Stimulated activated CD4-positive, alpha-beta T cell treated with anti-CD3 and anti-CD28 coated beads, Interleukin-2, amount 100 ng/mL, for 24 hours (primary cell): ENCODE data around the gene ACSL1.

ENCODE experiments used
- DNase-seq, 2 donors: peaks; one replicate each; pipeline ENCODE4 v3.0.0-alpha.2; 2020

The ACSL1 gene

GRCh38 chr4:184838249-184839074, 12.7 kb upstream of the ACSL1 start:
- DNase-seq: no peak

DNA sequence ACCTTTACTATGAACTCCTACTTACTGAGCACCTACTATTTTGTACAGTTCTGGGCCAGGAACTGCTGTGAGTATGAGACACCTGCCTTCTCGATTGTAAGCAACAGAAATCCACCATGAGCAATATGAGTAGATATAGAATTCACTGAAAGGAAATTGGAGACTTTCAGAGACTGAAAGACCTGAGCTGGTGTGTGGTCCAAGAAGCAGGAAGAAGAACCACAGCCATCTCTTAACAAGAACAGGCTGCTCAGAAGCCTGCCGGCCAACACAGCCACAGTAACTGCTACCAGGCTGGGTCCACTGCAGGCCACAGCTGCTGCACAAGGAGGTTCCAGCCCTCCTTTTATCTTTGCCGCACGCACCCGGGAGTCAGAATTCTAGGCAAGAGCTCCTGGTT, 10.8 kb upstream of the ACSL1 start:
- DNase-seq: no peak

- no peak for DNase-seq
Measured at GRCh38 chr4:184833046-184833838, 7.5 kb upstream of the ACSL1 start.

- DNase-seq: no peak
Measured at GRCh38 chr4:184831153-184831552, 5.4 kb upstream of the ACSL1 start.

GRCh38 chr4:184826691-184827270, 1.0 kb upstream of the ACSL1 start:
- no peak for DNase-seq

DNA sequence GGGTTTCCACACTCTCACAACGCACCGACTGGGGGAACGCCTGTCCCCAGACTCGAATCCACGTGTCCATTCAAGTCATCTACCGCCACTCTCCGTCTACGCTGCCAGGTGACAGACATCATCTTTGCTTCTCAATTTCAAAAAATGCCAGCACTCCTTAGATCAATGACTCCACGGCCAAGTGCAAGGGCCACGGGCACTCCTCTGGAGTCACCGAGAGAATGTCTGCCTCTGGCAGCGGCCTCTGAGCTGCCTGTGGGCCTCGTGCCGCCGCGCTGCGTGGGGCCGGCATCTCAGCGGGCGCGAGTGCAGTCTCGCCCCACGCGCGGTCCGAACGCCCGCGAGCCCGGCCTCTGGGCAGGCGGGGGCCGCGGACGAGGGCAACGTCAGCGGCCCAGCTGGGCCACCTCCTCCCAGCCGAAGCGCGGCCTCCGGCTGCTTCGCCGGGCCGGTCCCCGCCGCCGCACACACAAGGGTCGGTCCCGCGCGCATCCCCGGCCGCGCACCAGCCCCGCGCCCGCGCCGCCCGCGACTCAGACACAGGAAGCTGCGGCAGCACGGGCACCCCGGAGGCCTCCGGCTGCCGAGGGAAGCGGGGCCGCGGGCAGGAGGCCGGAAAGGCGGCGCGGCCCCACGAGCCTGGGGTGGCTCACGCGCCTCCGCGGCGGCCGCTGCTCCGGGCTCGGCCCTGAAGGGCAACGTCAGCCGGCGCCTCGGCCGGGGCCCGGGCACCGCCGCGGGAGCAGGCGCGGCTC, 450 bp downstream of the ACSL1 start:
- peak; percentile 46 to 59 for DNase-seq

GRCh38 chr4:184824776-184825084, 1.0 kb downstream of the ACSL1 start:
- DNase-seq: no peak

DNA sequence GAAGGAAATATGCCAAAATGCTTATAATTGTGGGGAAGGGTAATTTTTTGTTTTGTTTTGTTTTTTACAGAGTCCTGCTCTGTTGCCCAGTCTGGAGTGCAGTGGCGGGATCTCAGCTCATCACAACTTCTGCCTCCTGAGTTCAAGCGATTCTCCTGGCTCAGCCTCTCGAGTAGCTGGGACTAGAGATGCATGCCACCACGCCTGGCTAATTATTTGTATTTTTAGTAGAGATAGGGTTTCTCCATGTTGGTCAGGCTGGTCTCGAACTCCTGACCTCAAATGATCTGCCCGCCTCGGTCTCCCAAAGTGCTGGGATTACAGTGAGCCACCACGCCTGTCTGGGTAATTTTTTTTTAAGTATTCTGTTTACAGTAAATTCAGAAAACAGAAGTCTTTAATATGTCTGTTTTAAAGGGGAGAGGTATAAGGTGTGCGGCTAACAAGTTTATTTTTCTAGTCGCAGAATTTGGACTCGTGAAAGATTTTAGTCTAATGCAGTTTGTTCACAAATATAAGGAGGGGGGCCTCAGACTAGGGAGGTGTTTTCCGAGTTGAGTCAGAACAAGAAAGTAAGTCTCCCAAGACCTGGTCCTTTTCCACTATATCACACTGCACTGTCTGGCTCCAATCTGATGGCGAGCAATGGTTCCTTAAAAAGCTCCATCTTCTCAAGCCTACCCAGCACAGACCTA, 1.5 kb downstream of the ACSL1 start:
- no peak for DNase-seq

GRCh38 chr4:184823014-184823413, 2.8 kb downstream of the ACSL1 start:
- DNase-seq: no peak

DNA sequence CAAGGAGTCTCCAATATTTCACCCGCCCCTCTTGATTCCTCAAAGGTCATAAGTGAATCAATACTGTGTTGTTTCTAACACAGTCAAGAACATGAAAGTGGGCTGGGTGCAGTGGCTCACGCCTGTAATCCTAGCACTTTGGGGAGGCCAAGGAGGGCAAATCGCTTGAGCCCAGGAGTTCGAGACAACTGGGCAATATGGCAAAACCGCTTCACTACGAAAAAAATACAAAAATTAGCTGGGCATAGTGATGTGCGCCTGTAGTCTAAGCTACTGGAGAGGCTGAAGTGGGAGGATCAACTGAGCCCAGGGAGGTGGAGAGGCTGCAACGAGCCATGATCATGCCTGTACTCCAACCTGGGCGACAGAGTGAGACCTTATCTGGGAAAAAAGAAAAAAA, 3.4 kb downstream of the ACSL1 start:
- no peak for DNase-seq

- DNase-seq: no peak
Measured at GRCh38 chr4:184821242-184821641, 4.5 kb downstream of the ACSL1 start.

DNA sequence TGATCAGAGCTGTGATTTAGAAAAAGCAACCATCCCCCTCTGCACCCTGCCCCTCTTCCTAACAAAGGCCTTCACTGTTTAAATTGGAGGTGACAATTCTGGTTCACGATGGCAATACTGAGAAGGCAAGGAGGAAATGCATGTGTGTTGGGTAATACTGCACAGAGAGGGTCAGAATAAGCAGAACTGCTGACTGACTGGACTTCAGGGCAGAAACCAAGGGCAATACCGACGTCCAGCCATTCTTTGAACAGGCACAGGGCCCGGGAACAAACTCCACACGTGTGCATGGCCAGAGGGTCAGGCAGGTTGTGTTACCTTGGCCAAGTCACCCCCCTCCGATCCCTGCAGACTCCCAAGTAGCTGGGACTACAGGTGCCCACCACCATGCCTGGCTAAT, 6.0 kb downstream of the ACSL1 start:
- no peak for DNase-seq

DNA sequence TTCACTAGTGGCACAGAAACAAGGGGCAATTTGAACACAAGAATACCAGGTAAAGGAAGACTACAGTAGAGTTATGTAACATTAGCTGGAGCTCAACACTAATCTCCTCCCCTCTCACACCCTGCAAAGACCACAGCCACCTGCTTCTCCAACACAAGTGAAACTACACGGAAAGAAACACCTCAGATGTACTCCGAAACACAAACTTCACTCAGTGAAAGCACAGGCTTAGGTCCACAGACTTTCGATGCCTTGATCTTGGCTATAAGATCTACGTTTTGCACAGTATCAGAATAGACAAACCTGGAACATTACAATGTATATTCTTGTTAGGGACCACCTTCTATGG, 7.6 kb downstream of the ACSL1 start:
- DNase-seq: no peak

DNA sequence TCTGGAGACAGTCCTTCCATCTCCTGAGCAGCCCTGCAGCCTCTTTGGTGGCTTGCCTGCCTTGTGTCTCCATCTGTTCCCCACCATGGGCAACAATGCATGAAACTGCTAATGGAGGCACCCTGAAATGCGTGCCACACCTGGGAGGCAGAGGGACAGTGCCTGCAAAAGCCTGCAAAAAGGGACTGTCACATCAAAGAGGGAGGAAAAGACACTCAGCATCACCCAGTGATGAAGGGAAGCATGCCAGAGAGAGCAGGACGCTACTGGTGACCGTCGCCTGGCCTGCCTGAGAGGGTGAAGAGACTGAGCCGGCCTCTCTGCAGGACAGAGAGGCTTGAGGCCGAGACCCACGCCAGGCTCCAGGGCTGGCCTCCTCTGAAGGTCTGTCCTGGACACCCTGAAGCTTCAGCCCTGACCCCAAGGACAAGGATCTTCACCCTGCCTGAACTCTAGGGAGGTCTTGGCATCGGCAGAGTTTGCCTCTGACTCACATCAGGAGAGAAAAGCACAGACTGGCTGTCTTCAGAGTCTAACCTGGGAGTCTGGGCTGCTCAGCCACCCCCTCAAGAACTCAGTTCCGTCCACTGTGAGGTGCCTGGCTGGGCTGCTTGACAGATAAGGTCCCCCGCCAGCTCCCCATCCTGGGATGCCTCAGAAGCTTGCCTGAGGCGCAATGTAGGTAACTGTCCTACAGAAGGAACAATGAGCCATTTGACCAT, 8.1 kb downstream of the ACSL1 start:
- DNase-seq: no peak

DNA sequence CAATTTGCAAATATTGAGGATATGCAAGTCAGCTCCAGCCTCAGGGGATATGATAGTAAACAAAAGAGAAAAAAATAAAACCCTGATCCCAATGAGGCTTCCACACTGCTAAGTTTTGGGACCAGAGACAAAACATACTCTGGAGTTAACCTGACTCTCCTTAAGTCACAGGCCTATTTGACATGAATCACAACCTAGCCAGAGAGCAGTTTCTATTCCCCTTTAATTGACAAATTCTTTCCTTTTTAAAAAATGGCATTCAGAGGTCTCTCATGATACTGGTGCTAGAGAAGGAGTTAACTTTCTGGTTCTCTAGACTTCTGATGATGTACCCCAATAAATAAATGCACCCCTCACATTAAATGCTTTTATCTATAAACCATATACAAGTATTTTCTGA, 8.8 kb downstream of the ACSL1 start:
- DNase-seq: no peak

GRCh38 chr4:184815046-184815877, 10.5 kb downstream of the ACSL1 start:
- DNase-seq: no peak

- no peak for DNase-seq
Measured at GRCh38 chr4:184814686-184815045, 11.1 kb downstream of the ACSL1 start.

DNA sequence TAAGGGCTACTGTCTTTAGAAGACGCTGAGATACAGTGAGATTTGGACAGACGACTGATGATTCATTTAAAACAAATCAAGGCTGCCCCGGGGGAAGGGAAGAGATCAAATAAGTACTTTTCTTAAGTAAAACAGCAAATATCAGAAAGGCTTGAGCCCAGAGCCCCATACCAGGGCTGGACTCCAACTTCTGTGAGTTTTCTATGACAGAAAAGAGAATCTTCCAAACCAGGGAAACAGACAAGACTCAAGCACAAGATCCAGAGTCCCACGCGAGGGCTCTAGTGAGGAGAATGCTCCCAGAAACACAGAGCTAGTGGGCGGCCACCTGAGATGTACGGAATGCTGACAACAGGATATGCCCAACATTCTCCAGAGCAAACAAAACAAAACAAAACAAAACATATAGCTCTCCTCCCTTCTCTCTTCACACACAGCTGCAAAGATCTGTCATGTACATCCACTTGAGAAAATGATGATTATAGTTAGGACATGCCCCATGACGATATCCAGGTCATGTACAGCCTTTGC, 13.1 kb downstream of the ACSL1 start:
- DNase-seq: no peak

DNA sequence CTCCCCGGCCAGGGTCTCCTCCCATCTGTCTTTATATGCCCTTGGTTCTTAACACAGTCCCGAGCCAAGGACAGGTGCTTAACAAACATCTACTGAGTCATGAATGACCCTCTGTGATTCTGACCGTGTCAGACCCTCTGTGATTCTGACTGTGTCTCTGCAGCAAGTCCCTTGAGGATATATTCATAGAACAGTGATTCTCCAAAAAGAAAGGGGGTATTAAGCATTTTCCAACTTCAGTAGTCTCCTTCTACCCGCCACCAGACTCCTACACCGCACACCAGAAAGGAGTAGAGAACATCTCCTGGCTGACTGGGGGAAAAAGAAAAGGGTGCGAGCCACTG, 13.6 kb downstream of the ACSL1 start:
- DNase-seq: no peak

DNA sequence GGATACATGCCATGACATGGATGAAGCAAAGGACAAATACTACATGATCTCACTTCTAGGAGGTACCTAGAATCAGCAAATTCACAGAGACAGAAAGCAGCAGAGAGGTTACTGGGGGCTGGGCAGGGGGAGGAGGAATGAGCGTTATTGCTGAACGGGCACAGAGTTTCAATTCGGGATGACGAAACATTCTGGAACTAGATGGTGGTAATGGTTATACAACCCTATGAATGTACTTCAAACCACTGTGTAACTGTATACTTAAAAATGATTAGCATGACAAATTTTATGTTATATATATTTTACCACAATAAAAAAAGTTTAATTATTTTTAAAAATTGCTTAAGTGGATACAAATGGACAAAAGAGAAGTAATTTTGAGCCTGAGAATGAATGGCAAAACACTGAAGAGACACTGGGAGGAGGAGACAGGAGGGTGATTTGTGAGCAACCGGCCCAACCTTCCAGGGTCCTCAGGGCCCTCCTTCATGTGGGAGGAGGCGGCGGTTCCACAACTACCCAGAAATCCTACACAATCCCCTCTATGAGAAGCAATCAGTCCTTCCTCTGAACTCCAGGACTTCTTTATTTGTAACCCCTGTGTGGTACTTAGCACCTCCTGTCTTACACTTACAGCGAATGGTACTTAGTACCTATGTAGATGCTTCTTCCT, 14.1 kb downstream of the ACSL1 start:
- no peak for DNase-seq

GRCh38 chr4:184810720-184811119, 15.0 kb downstream of the ACSL1 start:
- no peak for DNase-seq
